ENCODE measurements around the gene BTD. TPM values are rescaled to one million over a fixed set of nuclear protein-coding genes. Genes with fewer than 3 reads are reported as not detected.

BTD gene
- total RNA-seq, 1 donor from 2014 or later, result 9.7 TPM

DNA sequence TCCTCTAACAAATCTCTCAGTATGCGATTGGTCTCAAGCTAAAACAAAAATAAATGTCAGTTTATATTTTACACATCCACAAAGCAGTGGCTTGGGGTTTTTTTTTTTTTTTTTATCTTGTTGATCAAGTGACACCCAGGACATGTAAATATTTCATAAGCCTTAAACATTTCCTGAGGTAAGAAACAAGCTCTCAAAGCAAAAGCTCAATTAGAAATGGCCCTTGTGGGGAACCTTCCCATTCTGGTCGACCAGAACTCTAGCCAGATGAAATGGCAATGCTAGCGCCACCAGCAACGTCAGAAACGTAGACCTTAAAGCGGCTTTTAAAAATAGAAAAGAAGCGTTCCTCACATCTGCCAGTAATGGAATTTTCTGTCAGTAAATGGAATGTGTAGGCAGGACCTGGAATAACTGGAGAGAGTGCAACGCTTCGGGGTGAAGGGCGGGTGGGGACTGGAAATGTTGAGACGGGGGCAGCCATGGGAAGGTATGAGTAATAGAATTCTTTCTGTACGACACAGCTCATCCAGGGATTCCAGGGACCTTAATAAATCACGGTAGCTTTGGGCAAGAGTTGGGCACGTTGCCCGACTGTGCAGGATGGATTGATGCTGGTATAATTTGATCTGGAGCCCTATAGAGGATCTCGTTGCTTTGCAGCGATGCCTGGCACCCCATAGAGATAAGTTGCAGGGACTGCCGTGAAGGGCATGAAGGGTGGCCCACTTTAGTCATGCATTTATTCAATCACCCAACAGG, 44.4 kb downstream of the BTD start:
- FAIRE-seq (no peak), DNase-seq (ENCODE audit: low read depth) (peak; percentile 90)
- TF ChIP-seq CTCF (IDR thresholded peaks at IDR 0.05; ENCODE audit: insufficient read depth, low read length, severe bottlenecking), result no peak
- Histone ChIP-seq H3K4me3 (ENCODE audit: low read depth, low read length) (no peak overlapping the region), H3K36me3 (ENCODE audit: control insufficient read depth, insufficient read depth, low read length) (no peaks in the 10 kb centered on the region), H3K27me3 (ENCODE audit: control insufficient read depth, insufficient read depth, low read length) (no peaks in the 10 kb centered on the region)

GRCh38 chr3:15646851-15647511, 45.4 kb downstream of the BTD start:
- H3K36me3 ChIP-seq (ENCODE audit: control insufficient read depth, insufficient read depth, low read length), result no peaks in the 10 kb centered on the region
- no peak overlapping the region for H3K4me3 ChIP-seq (ENCODE audit: low read depth, low read length)
- DNase-seq (ENCODE audit: low read depth) (peak; percentile 95), FAIRE-seq (no peak)
- no peaks in the 10 kb centered on the region for H3K27me3 ChIP-seq (ENCODE audit: control insufficient read depth, insufficient read depth, low read length)
- TF ChIP-seq CTCF (IDR thresholded peaks at IDR 0.05; ENCODE audit: insufficient read depth, low read length, severe bottlenecking), result no peak

GRCh38 chr3:15647611-15648167, 46.1 kb downstream of the BTD start:
- Histone ChIP-seq H3K27me3 (ENCODE audit: control insufficient read depth, insufficient read depth, low read length) (no peaks in the 10 kb centered on the region), H3K4me3 (ENCODE audit: low read depth, low read length) (no peak overlapping the region), H3K36me3 (ENCODE audit: control insufficient read depth, insufficient read depth, low read length) (no peaks in the 10 kb centered on the region)
- no peak for FAIRE-seq
- DNase-seq (ENCODE audit: low read depth), result peak; percentile 61
- TF ChIP-seq CTCF (IDR thresholded peaks at IDR 0.05; ENCODE audit: insufficient read depth, low read length, severe bottlenecking), result no peak

DNA sequence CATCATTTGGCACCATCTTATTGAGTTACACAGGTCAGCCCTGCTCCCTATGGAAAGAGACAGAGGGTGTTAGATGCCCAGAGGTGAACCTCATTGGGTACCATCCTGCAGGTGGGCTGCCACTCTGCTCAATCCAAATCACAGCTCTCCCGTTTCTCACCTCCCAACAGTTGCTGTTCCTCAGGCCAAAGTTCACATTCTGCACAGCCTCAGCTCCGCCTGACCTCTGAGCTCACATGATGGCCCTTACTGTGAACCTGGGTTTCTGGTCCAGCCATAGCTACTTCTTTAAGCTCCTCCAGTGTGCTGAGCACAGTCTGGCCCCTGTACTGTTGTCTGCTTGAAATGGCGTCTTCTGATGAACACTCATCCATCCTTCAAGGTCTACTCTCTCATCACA, 47.8 kb downstream of the BTD start:
- FAIRE-seq (no peak), DNase-seq (ENCODE audit: low read depth) (no peak)
- TF ChIP-seq CTCF (IDR thresholded peaks at IDR 0.05; ENCODE audit: insufficient read depth, low read length, severe bottlenecking), result no peak
- Histone ChIP-seq H3K36me3 (ENCODE audit: control insufficient read depth, insufficient read depth, low read length) (no peaks in the 10 kb centered on the region), H3K27me3 (ENCODE audit: control insufficient read depth, insufficient read depth, low read length) (no peaks in the 10 kb centered on the region), H3K4me3 (ENCODE audit: low read depth, low read length) (no peak overlapping the region)

- Histone ChIP-seq H3K36me3 (ENCODE audit: control insufficient read depth, insufficient read depth, low read length) (no peaks in the 10 kb centered on the region), H3K27me3 (ENCODE audit: control insufficient read depth, insufficient read depth, low read length) (no peaks in the 10 kb centered on the region), H3K4me3 (ENCODE audit: low read depth, low read length) (no peak overlapping the region)
- FAIRE-seq (no peak), DNase-seq (ENCODE audit: low read depth) (no peak)
- TF ChIP-seq CTCF (IDR thresholded peaks at IDR 0.05; ENCODE audit: insufficient read depth, low read length, severe bottlenecking), result no peak
Measured at GRCh38 chr3:15649858-15650257, 48.3 kb downstream of the BTD start.

All from bronchial epithelial cell (primary cell).